Fibroblast of lung (primary cell): Measurements from ENCODE around the gene PHACTR2.

Experiments
- CTCF ChIP-seq, 2 donors: IDR thresholded peaks in 1 of 2; conservative IDR thresholded peaks in 1 of 2; 1 replicate in 1 of 2; 2 replicates in 1 of 2; pipeline ENCODE4 v1.5.1; 2011 to 2012; ENCODE audit warnings: low read length in 2 of 2, control low read depth in 1 of 2, inconsistent platforms in 1 of 2, low read depth in 1 of 2, mild to moderate bottlenecking in 1 of 2
- EZH2 ChIP-seq: IDR thresholded peaks from 2 replicates; pipeline ENCODE4 v1.5.1; 2012; ENCODE audit warnings: low read length, control low read depth, mild to moderate bottlenecking; ENCODE audit errors: missing control alignments

- no peak for TF ChIP-seq CTCF (conservative IDR thresholded peaks at IDR 0.05 in 1 of 2, IDR thresholded peaks at IDR 0.05 in 1 of 2; ENCODE audit: low read depth in 1 of 2, low read length in 2 of 2)
- TF ChIP-seq EZH2 = no peak
Observed at GRCh38 chr6:143632894-143633293, 44.9 kb upstream of the PHACTR2 start.
